ENCODE results near the gene KCNJ2.

DNA sequence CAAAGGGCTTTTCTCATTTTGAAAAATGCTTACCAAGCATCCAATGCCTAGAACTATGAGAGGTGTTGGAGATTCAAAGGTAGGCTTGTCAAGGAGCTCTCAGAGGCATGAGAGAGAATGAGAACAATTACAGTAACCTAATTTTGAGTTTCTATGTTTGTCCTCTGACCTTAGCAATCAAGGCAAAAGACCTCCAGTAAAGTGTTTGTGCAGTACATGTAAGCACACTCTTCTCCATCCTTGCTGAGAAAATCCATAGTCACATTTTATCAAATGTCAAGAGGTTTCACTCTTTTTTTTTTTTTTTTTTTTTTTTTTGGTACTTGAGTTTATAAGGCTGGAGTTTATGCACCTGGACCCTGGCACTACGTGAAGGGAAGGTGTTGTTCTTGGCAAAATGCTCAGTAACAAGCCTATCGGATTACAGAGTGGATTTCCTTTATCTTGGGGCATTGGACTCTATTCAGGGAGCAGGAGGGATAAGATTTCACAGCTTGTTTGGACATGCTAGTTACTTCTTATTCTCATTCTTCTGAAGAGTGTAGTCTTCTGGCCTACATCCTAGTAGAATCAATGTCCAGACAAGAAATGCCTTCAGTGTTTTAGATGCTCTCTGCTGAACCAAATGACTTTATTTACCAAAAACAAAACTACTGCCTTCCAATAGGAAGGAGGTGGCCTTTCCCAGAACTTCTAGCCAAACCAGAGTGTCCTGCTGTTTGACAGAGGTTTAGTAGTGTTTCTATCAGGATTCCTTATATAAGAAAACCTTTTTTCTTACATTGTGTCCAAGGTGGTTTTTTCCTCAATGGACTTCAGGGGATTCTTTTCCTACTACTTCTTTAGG lies 21.9 kb downstream of the KCNJ2 start:
- no peak for TF ChIP-seq POLR2A (IDR thresholded peaks at IDR 0.05)
- TF ChIP-seq, protein P1, sequence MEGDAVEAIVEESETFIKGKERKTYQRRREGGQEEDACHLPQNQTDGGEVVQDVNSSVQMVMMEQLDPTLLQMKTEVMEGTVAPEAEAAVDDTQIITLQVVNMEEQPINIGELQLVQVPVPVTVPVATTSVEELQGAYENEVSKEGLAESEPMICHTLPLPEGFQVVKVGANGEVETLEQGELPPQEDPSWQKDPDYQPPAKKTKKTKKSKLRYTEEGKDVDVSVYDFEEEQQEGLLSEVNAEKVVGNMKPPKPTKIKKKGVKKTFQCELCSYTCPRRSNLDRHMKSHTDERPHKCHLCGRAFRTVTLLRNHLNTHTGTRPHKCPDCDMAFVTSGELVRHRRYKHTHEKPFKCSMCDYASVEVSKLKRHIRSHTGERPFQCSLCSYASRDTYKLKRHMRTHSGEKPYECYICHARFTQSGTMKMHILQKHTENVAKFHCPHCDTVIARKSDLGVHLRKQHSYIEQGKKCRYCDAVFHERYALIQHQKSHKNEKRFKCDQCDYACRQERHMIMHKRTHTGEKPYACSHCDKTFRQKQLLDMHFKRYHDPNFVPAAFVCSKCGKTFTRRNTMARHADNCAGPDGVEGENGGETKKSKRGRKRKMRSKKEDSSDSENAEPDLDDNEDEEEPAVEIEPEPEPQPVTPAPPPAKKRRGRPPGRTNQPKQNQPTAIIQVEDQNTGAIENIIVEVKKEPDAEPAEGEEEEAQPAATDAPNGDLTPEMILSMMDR (IDR thresholded peaks at IDR 0.05), result no peak

Data from stomach (tissue), 4 donors.